Right renal pelvis (tissue), 4 donors: Measurements from ENCODE around the gene SH2D5. TPM values are rescaled to one million over a fixed set of nuclear protein-coding genes. Genes with fewer than 3 reads are reported as not detected.

Source experiments
- polyA plus RNA-seq, 4 donors: library from polyadenylated mRNA; unstranded; fragments of 120-200 nt; gene quantifications; one replicate each; pipeline ENCODE4 v1.2.1, GENCODE V29; 2013; ENCODE audit not compliant: insufficient read length in 4 of 4

The SH2D5 gene
- polyA plus RNA-seq, 4 donors: 0.80 to 1.4 (median 1.1) TPM

Other genes starting within 250 kb of the SH2D5 start
- gene CAMK2N1, start 246.5 kb downstream of the SH2D5 start, polyA plus RNA-seq: 10 to 100 TPM; 80.8 to 93.1 (median 85.1) TPM
- 10 to 100 TPM; 35.8 to 39.9 (median 37.9) TPM for gene MUL1, start 224.6 kb downstream of the SH2D5 start, polyA plus RNA-seq
- gene FAM43B, start 180.1 kb downstream of the SH2D5 start, polyA plus RNA-seq: 1 to 10 TPM; 1.2 to 1.9 (median 1.5) TPM
- 1 to 10 TPM; 5.4 to 6.8 (median 6.6) TPM for gene CDA, start 143.6 kb downstream of the SH2D5 start, polyA plus RNA-seq
- gene PINK1, start 99.2 kb downstream of the SH2D5 start, polyA plus RNA-seq: 10 to 100 TPM; 69.1 to 76.9 (median 73.5) TPM
- gene DDOST, start 71.3 kb downstream of the SH2D5 start, polyA plus RNA-seq: 100 to 1,000 TPM; 217 to 254 (median 232) TPM
- 1 to 10 TPM; 2.1 to 5.6 (median 4.9) TPM for gene KIF17, start 14.7 kb downstream of the SH2D5 start, polyA plus RNA-seq
- 100 to 1,000 TPM; 246 to 289 (median 277) TPM for gene HP1BP3, start 54.6 kb upstream of the SH2D5 start, polyA plus RNA-seq